Fibroblast of lung (primary cell): ENCODE data around the gene TIGD1.

Experiments used
- CTCF ChIP-seq, 2 donors: IDR thresholded peaks in 1 of 2; conservative IDR thresholded peaks in 1 of 2; 1 replicate in 1 of 2; 2 replicates in 1 of 2; pipeline ENCODE4 v1.5.1; 2011 to 2012; ENCODE audit warnings: low read length in 2 of 2, control low read depth in 1 of 2, inconsistent platforms in 1 of 2, low read depth in 1 of 2, mild to moderate bottlenecking in 1 of 2
- EZH2 ChIP-seq: IDR thresholded peaks from 2 replicates; pipeline ENCODE4 v1.5.1; 2012; ENCODE audit warnings: low read length, control low read depth, mild to moderate bottlenecking; ENCODE audit errors: missing control alignments

- TF ChIP-seq CTCF (conservative IDR thresholded peaks at IDR 0.05 in 1 of 2, IDR thresholded peaks at IDR 0.05 in 1 of 2; ENCODE audit: low read depth in 1 of 2, low read length in 2 of 2), result no peak
- peak; percentile 68 for TF ChIP-seq EZH2
These were observed 27.0 kb downstream of the TIGD1 start for GRCh38 chr2:232523402-232523681.
